ENCODE measurements around the gene ZNF331. TPM values are rescaled to one million over a fixed set of nuclear protein-coding genes. Genes with fewer than 3 reads are reported as not detected.

The ZNF331 gene
- total RNA-seq, 1 experiment from 2014 or later: 25.0 TPM

DNA sequence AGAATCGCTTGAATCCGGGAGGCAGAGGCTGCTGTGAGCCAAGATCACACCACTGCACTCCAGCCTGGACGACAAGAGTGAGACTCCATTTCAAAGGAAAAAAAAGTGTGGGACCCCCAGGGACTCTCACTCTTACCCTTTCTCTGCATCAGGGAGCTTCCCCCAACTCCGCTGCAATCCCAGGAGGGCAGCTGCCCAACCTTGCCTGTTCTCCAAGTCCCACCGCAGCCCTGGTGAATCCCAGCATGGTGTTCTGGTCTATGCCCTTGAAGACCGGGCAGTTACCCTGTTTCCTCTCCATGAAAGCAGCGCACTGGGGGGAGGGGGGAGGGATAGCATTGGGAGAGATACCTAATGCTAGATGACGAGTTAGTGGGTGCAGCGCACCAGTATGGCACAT lies 58.1 kb downstream of the ZNF331 start:
- ATAC-seq (no peak), DNase-seq (ENCODE audit: low read depth, low spot score) (no peak)
- no TSS peak for BruUV-seq (replicated peaks)
- CTCF ChIA-PET: no interaction called here
- Histone ChIP-seq H3K27ac (ENCODE audit: low read length) (no peak overlapping the region), H3K4me3 (ENCODE audit: low read depth in 2 of 2, low read length in 2 of 2) (no peak overlapping the region), H3K27me3 (ENCODE audit: control insufficient read depth, insufficient read depth, low read length) (no peaks in the 10 kb centered on the region), H3K36me3 (ENCODE audit: control insufficient read depth, insufficient read depth, low read length) (no peaks in the 10 kb centered on the region), H3K4me1 (ENCODE audit: control insufficient read depth, insufficient read depth, low read length) (no peaks in the 10 kb centered on the region), H3K9me3 (ENCODE audit: control insufficient read depth, insufficient read depth, low read depth, low read length) (no peaks in the 10 kb centered on the region)
- no peak for TF ChIP-seq TCF7L2 (IDR thresholded peaks at IDR 0.05; ENCODE audit: low read depth, low read length)
- TF ChIP-seq, protein P1, sequence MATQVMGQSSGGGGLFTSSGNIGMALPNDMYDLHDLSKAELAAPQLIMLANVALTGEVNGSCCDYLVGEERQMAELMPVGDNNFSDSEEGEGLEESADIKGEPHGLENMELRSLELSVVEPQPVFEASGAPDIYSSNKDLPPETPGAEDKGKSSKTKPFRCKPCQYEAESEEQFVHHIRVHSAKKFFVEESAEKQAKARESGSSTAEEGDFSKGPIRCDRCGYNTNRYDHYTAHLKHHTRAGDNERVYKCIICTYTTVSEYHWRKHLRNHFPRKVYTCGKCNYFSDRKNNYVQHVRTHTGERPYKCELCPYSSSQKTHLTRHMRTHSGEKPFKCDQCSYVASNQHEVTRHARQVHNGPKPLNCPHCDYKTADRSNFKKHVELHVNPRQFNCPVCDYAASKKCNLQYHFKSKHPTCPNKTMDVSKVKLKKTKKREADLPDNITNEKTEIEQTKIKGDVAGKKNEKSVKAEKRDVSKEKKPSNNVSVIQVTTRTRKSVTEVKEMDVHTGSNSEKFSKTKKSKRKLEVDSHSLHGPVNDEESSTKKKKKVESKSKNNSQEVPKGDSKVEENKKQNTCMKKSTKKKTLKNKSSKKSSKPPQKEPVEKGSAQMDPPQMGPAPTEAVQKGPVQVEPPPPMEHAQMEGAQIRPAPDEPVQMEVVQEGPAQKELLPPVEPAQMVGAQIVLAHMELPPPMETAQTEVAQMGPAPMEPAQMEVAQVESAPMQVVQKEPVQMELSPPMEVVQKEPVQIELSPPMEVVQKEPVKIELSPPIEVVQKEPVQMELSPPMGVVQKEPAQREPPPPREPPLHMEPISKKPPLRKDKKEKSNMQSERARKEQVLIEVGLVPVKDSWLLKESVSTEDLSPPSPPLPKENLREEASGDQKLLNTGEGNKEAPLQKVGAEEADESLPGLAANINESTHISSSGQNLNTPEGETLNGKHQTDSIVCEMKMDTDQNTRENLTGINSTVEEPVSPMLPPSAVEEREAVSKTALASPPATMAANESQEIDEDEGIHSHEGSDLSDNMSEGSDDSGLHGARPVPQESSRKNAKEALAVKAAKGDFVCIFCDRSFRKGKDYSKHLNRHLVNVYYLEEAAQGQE (IDR thresholded peaks at IDR 0.05; ENCODE audit: insufficient read depth in 1 of 2, low read depth in 2 of 2, low read length in 1 of 2): no peak
- TF ChIP-seq SIN3A (IDR thresholded peaks at IDR 0.05; ENCODE audit: borderline replicate concordance, insufficient read depth, low read depth, low read length): no peak
- no peak for TF ChIP-seq POLR2AphosphoS5 (IDR thresholded peaks at IDR 0.05; ENCODE audit: low read depth, low read length)
- TF ChIP-seq, protein P2, sequence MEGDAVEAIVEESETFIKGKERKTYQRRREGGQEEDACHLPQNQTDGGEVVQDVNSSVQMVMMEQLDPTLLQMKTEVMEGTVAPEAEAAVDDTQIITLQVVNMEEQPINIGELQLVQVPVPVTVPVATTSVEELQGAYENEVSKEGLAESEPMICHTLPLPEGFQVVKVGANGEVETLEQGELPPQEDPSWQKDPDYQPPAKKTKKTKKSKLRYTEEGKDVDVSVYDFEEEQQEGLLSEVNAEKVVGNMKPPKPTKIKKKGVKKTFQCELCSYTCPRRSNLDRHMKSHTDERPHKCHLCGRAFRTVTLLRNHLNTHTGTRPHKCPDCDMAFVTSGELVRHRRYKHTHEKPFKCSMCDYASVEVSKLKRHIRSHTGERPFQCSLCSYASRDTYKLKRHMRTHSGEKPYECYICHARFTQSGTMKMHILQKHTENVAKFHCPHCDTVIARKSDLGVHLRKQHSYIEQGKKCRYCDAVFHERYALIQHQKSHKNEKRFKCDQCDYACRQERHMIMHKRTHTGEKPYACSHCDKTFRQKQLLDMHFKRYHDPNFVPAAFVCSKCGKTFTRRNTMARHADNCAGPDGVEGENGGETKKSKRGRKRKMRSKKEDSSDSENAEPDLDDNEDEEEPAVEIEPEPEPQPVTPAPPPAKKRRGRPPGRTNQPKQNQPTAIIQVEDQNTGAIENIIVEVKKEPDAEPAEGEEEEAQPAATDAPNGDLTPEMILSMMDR (IDR thresholded peaks at IDR 0.05): no peak
- in situ Hi-C loops (cut with HindIII; ENCODE audit: low pct_unique_long_range_greater_than_20kb, low sequenced_read_pairs) (no loop called here), intact Hi-C loops (cut with micrococcal nuclease; ENCODE audit: unreplicated experiment) (loop anchor here (10.0 kb wide), 1 partner anchor 149 kb away; no protein-coding TSS in a partner anchor)
- POLR2A ChIA-PET: no interaction called here

DNA sequence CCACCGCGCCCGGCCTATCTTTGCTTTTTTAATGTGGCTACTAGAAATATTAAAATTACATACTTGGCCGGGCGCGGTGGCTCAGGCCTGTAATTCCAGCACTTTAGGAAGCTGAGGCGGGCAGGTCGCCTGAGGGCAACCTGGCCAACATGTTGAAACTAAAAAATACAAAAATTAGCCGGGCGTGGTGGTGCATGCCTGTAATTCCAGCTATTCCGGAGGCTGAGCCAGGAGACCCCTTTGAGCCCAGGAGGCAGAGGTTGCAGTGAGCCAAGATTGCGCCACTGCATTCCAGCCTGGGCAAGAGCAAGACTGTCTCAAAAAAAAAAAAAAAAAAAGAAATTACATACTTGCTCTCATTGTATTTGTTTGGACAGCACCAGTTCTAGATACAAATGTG lies 59.1 kb downstream of the ZNF331 start:
- no TSS peak for BruUV-seq (replicated peaks)
- no peak for DNase-seq (ENCODE audit: low read depth, low spot score)
- ChIA-PET CTCF (no interaction called here), POLR2A (no interaction called here)
- Histone ChIP-seq H3K4me1 (ENCODE audit: control insufficient read depth, insufficient read depth, low read length) (no peaks in the 10 kb centered on the region), H3K4me3 (ENCODE audit: low read depth in 2 of 2, low read length in 2 of 2) (no peak overlapping the region), H3K27me3 (ENCODE audit: control insufficient read depth, insufficient read depth, low read length) (no peaks in the 10 kb centered on the region), H3K36me3 (ENCODE audit: control insufficient read depth, insufficient read depth, low read length) (no peaks in the 10 kb centered on the region), H3K27ac (ENCODE audit: low read length) (no peak overlapping the region), H3K9me3 (ENCODE audit: control insufficient read depth, insufficient read depth, low read depth, low read length) (no peaks in the 10 kb centered on the region)
- intact Hi-C loops (cut with micrococcal nuclease; ENCODE audit: unreplicated experiment) (loop anchor here (10.0 kb wide), 1 partner anchor 148 kb away; no protein-coding TSS in a partner anchor), in situ Hi-C loops (cut with HindIII; ENCODE audit: low pct_unique_long_range_greater_than_20kb, low sequenced_read_pairs) (no loop called here)
- no peak for ATAC-seq
- TF ChIP-seq TCF7L2 (IDR thresholded peaks at IDR 0.05; ENCODE audit: low read depth, low read length): no peak
- no peak for TF ChIP-seq POLR2AphosphoS5 (IDR thresholded peaks at IDR 0.05; ENCODE audit: low read depth, low read length)
- TF ChIP-seq SIN3A (IDR thresholded peaks at IDR 0.05; ENCODE audit: borderline replicate concordance, insufficient read depth, low read depth, low read length): no peak
- TF ChIP-seq, protein P2 (IDR thresholded peaks at IDR 0.05): no peak
- TF ChIP-seq, protein P1 (IDR thresholded peaks at IDR 0.05; ENCODE audit: insufficient read depth in 1 of 2, low read depth in 2 of 2, low read length in 1 of 2): no peak

Measured in Panc1 (cell line).